GM12878 (cell line): ENCODE measurements around the gene STEAP3. TPM values are rescaled to one million over a fixed set of nuclear protein-coding genes. Genes with fewer than 3 reads are reported as not detected.

Experiments
- ATAC-seq: fragments of 200-7000 bp; cut with Tn5 transposase; 3 replicates; pipeline ENCODE4 v1.9.1; 2020; ENCODE audit warnings: mild to moderate bottlenecking, moderate library complexity
- BruUV-seq: library from RNA; stranded (reverse); fragments of 400-500 nt; replicated peaks from 2 replicates; lab custom pipeline; 2021; lab: Mats Ljungman, UMichigan
- CTCF ChIA-PET: fragments of 300-600 bp; sonication (Branson Sonifier 250); formaldehyde crosslinking; extraction: SDS; loops from one replicate; lab custom pipeline; 2021; ENCODE audit warnings: inconsistent platforms; lab: Yijun Ruan, JAX
- POLR2A ChIA-PET: fragments of 350-600 bp; formaldehyde crosslinking; extraction: SDS; loops from one replicate; lab custom pipeline; 2021; ENCODE audit warnings: inconsistent platforms; lab: Charles Lee
- RAD21 ChIA-PET: fragments of 300-600 bp; sonication (Branson Sonifier 250); formaldehyde crosslinking; loops from one replicate; lab custom pipeline; 2023; ENCODE audit warnings: antibody characterized with exemption; ENCODE audit not compliant: unreplicated experiment; lab: Charles Lee
- SMC1A ChIA-PET: fragments of 300-600 bp; sonication (Branson Sonifier 250); formaldehyde crosslinking; loops from one replicate; lab custom pipeline; 2023; ENCODE audit not compliant: unreplicated experiment, uncharacterized antibody; lab: Charles Lee
- DNase-seq: peaks from one replicate; pipeline ENCODE4 v3.0.0-alpha.2; 2011; ENCODE audit warnings: low read depth, low spot score
- FAIRE-seq: peaks from 3 replicates; lab custom pipeline; 2011; peaks lifted over from hg19 to GRCh38; lab: Jason Lieb, UNC
- H2AFZ ChIP-seq: 2 replicates; pipeline ENCODE4 v1.6.0; 2011; ENCODE audit warnings: low read depth, low read length, control low read depth; ENCODE audit not compliant: control insufficient read depth
- H3K27ac ChIP-seq: 2 replicates; pipeline ENCODE4 v1.5.1; 2011; ENCODE audit warnings: control low read depth; ENCODE audit not compliant: control insufficient read depth, insufficient read depth
- H3K27me3 ChIP-seq, 2 experiments: replicated peaks in 1 of 2; 2 replicates each; pipeline versions ENCODE4 v1.6.0 to v1.6.1; 2011; ENCODE audit warnings: low read length in 1 of 2; ENCODE audit not compliant: control insufficient read depth in 2 of 2, insufficient read depth in 2 of 2
- H3K36me3 ChIP-seq, 2 experiments: 2 replicates each; pipeline ENCODE4 v1.5.1; 2011; ENCODE audit warnings: low read length in 1 of 2; ENCODE audit not compliant: control insufficient read depth in 2 of 2, insufficient read depth in 2 of 2
- H3K4me1 ChIP-seq: 2 replicates; pipeline ENCODE4 v1.6.1; 2011; ENCODE audit warnings: mild to moderate bottlenecking, low read length, moderate library complexity, mixed read lengths; ENCODE audit not compliant: control insufficient read depth, insufficient read depth
- H3K4me2 ChIP-seq: 2 replicates; pipeline ENCODE4 v1.6.0; 2011; ENCODE audit warnings: control low read depth; ENCODE audit not compliant: control insufficient read depth, insufficient read depth
- H3K4me3 ChIP-seq: fragments of 200-600 bp; sonication (generic); 2 replicates; pipeline ENCODE4 v1.5.1; 2016
- H3K79me2 ChIP-seq: 2 replicates; pipeline ENCODE4 v1.6.0; 2011; ENCODE audit warnings: low read length; ENCODE audit not compliant: control insufficient read depth, insufficient read depth
- H3K9ac ChIP-seq: 2 replicates; pipeline ENCODE4 v1.8.0; 2011; ENCODE audit warnings: low read length, control low read depth, mixed read lengths; ENCODE audit not compliant: control insufficient read depth, insufficient read depth
- H3K9me3 ChIP-seq: replicated peaks from 3 replicates; pipeline ENCODE4 v1.5.1; 2011; ENCODE audit warnings: mild to moderate bottlenecking, low read length; ENCODE audit not compliant: control insufficient read depth, insufficient read depth
- H4K20me1 ChIP-seq: 2 replicates; pipeline ENCODE4 v1.6.0; 2011; ENCODE audit not compliant: control insufficient read depth, insufficient read depth
- E2F8 ChIP-seq: fragments of 450-650 bp; IDR thresholded peaks from 2 replicates; pipeline ENCODE4 v1.6.1; 2018; ENCODE audit warnings: mild to moderate bottlenecking, low read depth, moderate library complexity; ENCODE audit not compliant: partially characterized antibody
- PKNOX1 ChIP-seq: fragments of 450-650 bp; IDR thresholded peaks from 2 replicates; pipeline ENCODE4 v1.6.1; 2016; ENCODE audit warnings: mild to moderate bottlenecking
- RUNX3 ChIP-seq: IDR thresholded peaks from 2 replicates; pipeline ENCODE4 v1.6.1; 2012; ENCODE audit warnings: low read length, inconsistent platforms
- WGBS: methylation state at CpG from one replicate; pipeline ENCODE4 v1.1.6; 2016; ENCODE audit warnings: low lambda C conversion rate; ENCODE audit not compliant: insufficient replicate concordance, insufficient coverage; ENCODE audit errors: missing lambda C conversion rate; 5-methylcytosine and 5-hydroxymethylcytosine counted together
- in situ Hi-C: fragments of 300-500 bp; cut with MboI; formaldehyde crosslinking; loops from 9 replicates; pipeline ENCODE4 v1.14.3; 2018; ENCODE audit warnings: mixed read lengths
- intact Hi-C: fragments of 100-400 bp; cut with micrococcal nuclease; formaldehyde crosslinking; loops from one replicate; pipeline ENCODE4 v1.14.2; 2022; ENCODE audit not compliant: unreplicated experiment
- polyA plus RNA-seq, 11 experiments: library from polyadenylated mRNA; depleted of rRNA in 4 of 11; unstranded in 6 of 11; stranded (reverse) in 5 of 11; fragments of >200 nt; fragmentation: Nextera tagmentation in 4 of 11; fragmentation: Illumina TruSeq in 1 of 11; extraction: Ambion mirVana in 4 of 11; extraction: Trizol in 1 of 11; gene quantifications; 1 replicate in 1 of 11; 2 replicates in 10 of 11; pipeline versions ENCODE4 v1.2.1 to v1.2.3, GENCODE V29; 2011 to 2016; ENCODE audit warnings: inconsistent platforms in 2 of 11, missing spikeins in 2 of 11, low read depth in 1 of 11
- total RNA-seq, 4 experiments: library from RNA; depleted of rRNA in 3 of 4; stranded (reverse); fragments of >200 nt in 3 of 4; fragmentation: Illumina TruSeq in 1 of 4; extraction: Trizol in 1 of 4; gene quantifications; 2 replicates each; pipeline versions ENCODE4 v1.2.1 to v1.2.3, GENCODE V29; 2013 to 2021

STEAP3 gene
- total and polyA plus RNA-seq, 10 of the 15 experiments (the other 5 are each of a cell fraction or from before 2014, with no cell fraction given): 0.42 to 8.3 (median 4.8) TPM

- Histone ChIP-seq H3K27ac (no peak overlapping the region), H3K9me3 (no peaks in the 10 kb centered on the region), H3K27me3 (no peaks in the 10 kb centered on the region), H3K36me3 (no peaks in the 10 kb centered on the region), H3K4me1 (no peaks in the 10 kb centered on the region), H3K4me3 (no peak overlapping the region), H2AFZ (no peak overlapping the region), H3K9ac (no peak overlapping the region)
- WGBS: 19% methylated on average over 8 of the region's 8 CpGs
- ATAC-seq (no peak), FAIRE-seq (no peak), DNase-seq (no peak)
- POLR2A ChIA-PET: no interaction called here
- RAD21 ChIA-PET: interaction anchor here (0.6 kb wide), 1 partner anchor 37 kb away, joined by 3 read pairs; no protein-coding TSS in a partner anchor
- SMC1A ChIA-PET: interaction anchor here (0.6 kb wide), 1 partner anchor 461 kb away, joined by 3 read pairs; no protein-coding TSS in a partner anchor
- intact Hi-C loops: no loop called here
- TF ChIP-seq PKNOX1 (peak; percentile 74), E2F8 (no peak), RUNX3 (no peak)
- TF ChIP-seq, all 136 proteins: peak for 1
- Histone ChIP-seq H3K79me2 (no peaks in the 10 kb centered on the region), H3K4me2 (no peak overlapping the region), H4K20me1 (no peaks in the 10 kb centered on the region)
- BruUV-seq: no TSS peak
- CTCF ChIA-PET: interaction anchor here (0.6 kb wide), 1 partner anchor 16 kb away, joined by 3 read pairs; no protein-coding TSS in a partner anchor
- in situ Hi-C loops: no loop called here
Observed at GRCh38 chr2:119190321-119191111, 33.1 kb upstream of the STEAP3 start.
